ENCODE measurements around the gene SPDYA. TPM values are rescaled to one million over a fixed set of nuclear protein-coding genes. Genes with fewer than 3 reads are reported as not detected.

SPDYA gene
- total and polyA plus RNA-seq, 11 donors = 0.06 to 0.50 (median 0.28) TPM; not detected in 5

- intact Hi-C loops (cut with DNase I) = no loop called here
- H3K27me3 ChIP-seq = no peaks in the 10 kb centered on the region
- no peak overlapping the region for H3K4me3 ChIP-seq
- no peak overlapping the region for H3K27ac ChIP-seq
- no peak for DNase-seq
- ATAC-seq = no peak
- H3K36me3 ChIP-seq = peaks cover 0 to 10% (median 7%) of the 10 kb centered on the region in 9 donors
- 57 to 71% (median 65%) methylated on average over 2 of the region's 2 CpGs for WGBS, 4 donors
- TF ChIP-seq POLR2A (IDR thresholded peaks at IDR 0.05) (no peak), CTCF (IDR thresholded peaks at IDR 0.05) (no peak)
- peaks cover 0 to 88% (median 77%) of the 10 kb centered on the region in 12 donors for H3K4me1 ChIP-seq
- no peaks in the 10 kb centered on the region for H3K9me3 ChIP-seq
Measured at GRCh38 chr2:28772351-28772750, 38.3 kb upstream of the SPDYA start.

GRCh38 chr2:28776471-28776870 lies 34.2 kb upstream of the SPDYA start:
- peak overlapping the region in 3 of 12 donors; percentile 2 to 7 (median 7) for H3K27ac ChIP-seq
- H3K4me1 ChIP-seq = peaks cover 0 to 69% (median 47%) of the 10 kb centered on the region in 12 donors
- H3K27me3 ChIP-seq = no peaks in the 10 kb centered on the region
- no peak overlapping the region for H3K4me3 ChIP-seq
- H3K36me3 ChIP-seq = peaks cover 0 to 51% (median 48%) of the 10 kb centered on the region in 9 donors
- intact Hi-C loops (cut with DNase I) = no loop called here
- DNase-seq (no peak), ATAC-seq (no peak)
- TF ChIP-seq POLR2A (IDR thresholded peaks at IDR 0.05) (no peak), CTCF (IDR thresholded peaks at IDR 0.05) (no peak)
- no peaks in the 10 kb centered on the region for H3K9me3 ChIP-seq
- WGBS, 4 donors = 64 to 70% (median 69%) methylated on average over 6 of the region's 6 CpGs

GRCh38 chr2:28778392-28778791 lies 32.2 kb upstream of the SPDYA start:
- Histone ChIP-seq H3K4me3 (no peak overlapping the region), H3K36me3 (peaks cover 0 to 70% (median 67%) of the 10 kb centered on the region in 9 donors), H3K27ac (no peak overlapping the region), H3K9me3 (no peaks in the 10 kb centered on the region), H3K4me1 (peaks cover 0 to 52% (median 28%) of the 10 kb centered on the region in 12 donors), H3K27me3 (no peaks in the 10 kb centered on the region)
- TF ChIP-seq CTCF (IDR thresholded peaks at IDR 0.05) = no peak
- no peak for TF ChIP-seq POLR2A (IDR thresholded peaks at IDR 0.05)
- ATAC-seq = peak in 1 of 4 donors; percentile 9
- intact Hi-C loops (cut with DNase I) = no loop called here
- DNase-seq = no peak
- 72 to 79% (median 74%) methylated on average over 5 of the region's 5 CpGs for WGBS, 4 donors

DNA sequence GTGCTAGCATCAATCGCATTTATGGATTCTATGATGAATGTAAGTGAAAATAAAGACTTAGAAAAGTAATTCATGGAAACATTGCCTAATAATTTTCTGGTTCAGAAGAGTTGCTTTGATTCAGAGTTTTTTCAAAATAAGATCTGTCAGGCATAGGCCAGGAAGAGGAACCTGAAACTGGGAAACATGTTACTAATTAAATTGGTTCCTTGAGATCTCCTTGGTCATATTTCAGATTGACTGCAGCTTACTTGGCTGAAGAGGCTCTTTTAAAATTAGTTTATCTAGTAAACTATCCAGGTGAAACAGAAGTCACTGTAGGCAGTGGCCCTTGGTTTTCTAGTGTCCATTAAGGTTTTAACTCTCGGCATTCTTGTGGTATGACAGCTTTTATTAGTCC lies 31.6 kb upstream of the SPDYA start:
- H3K27ac ChIP-seq = no peak overlapping the region
- no peak for TF ChIP-seq CTCF (IDR thresholded peaks at IDR 0.05)
- no peak for TF ChIP-seq POLR2A (IDR thresholded peaks at IDR 0.05)
- DNase-seq (no peak), ATAC-seq (no peak)
- H3K27me3 ChIP-seq = no peaks in the 10 kb centered on the region
- peaks cover 0 to 76% (median 73%) of the 10 kb centered on the region in 9 donors for H3K36me3 ChIP-seq
- intact Hi-C loops (cut with DNase I) = no loop called here
- no peak overlapping the region for H3K4me3 ChIP-seq
- no peaks in the 10 kb centered on the region for H3K9me3 ChIP-seq
- peaks cover 0 to 46% (median 22%) of the 10 kb centered on the region in 12 donors for H3K4me1 ChIP-seq
- WGBS, 4 donors = 93 to 97% (median 96%) methylated on average over 2 of the region's 2 CpGs
